GM03348 (cell line): ENCODE results near the gene SPESP1.
"Not testable (repeated sequence)": the region's sequence is repeated elsewhere in the genome, so short reads cannot be mapped to it uniquely, and the experiment has no call there.

Experiments used
- DNase-seq: peaks from one replicate; pipeline ENCODE4 v3.0.0; 2012; ENCODE audit warnings: low spot score

Gene SPESP1

DNA sequence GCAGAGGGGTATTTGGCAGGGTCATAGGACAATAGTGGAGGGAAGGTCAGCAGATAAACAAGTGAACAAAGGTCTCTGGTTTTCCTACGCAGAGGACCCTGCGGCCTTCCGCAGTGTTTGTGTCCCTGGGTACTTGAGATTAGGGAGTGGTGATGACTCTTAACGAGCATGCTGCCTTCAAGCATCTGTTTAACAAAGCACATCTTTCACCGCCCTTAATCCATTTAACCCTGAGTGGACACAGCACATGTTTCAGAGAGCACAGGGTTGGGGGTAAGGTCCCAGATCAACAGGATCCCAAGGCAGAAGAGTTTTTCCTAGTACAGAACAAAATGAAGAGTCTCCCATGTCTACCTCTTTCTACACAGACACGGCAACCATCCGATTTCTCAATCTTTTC lies 33.4 kb downstream of the SPESP1 start:
- not testable (repeated sequence) for DNase-seq

- no peak for DNase-seq
Observed at GRCh38 chr15:68966996-68967395, 36.7 kb downstream of the SPESP1 start.

DNA sequence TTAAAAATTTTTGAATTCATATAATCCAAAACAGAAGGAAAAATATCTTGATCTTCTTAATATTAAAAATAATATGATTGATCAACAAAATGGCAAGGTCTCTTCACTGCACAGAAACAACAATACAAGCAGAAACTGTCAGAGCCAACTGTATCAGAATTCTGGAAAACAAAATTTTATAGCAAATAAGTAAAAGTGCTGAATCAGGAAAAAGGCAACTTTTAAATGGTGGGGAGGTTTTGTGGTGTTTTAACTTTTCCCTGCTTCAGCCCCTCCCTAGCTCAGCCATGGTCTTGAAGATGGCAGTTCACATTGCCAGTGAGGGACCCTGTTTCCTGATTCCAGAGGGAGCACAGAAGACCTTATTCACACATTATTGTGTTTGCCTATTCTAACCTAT lies 37.6 kb downstream of the SPESP1 start:
- DNase-seq: no peak

DNA sequence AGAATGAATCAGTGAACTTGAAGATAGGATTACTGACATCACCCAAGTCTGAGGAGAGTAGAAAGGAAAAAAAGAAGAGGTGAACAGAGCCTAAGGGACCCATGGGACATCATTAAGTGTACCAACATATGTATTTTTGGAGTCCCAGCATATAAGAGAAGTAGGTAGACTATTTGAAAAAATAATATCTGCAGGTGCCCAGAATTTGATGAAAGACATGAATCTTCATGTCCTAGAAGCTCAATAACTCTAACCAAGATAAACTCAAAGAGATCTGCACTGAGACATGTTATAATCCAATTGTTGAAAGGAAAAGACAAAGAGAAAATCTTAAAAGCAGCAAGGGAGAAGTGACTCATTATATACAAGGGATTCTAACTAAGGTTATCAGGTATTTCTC lies 39.0 kb downstream of the SPESP1 start:
- DNase-seq: no peak

- no peak for DNase-seq
Observed at GRCh38 chr15:68972201-68973065, 42.1 kb downstream of the SPESP1 start.

DNA sequence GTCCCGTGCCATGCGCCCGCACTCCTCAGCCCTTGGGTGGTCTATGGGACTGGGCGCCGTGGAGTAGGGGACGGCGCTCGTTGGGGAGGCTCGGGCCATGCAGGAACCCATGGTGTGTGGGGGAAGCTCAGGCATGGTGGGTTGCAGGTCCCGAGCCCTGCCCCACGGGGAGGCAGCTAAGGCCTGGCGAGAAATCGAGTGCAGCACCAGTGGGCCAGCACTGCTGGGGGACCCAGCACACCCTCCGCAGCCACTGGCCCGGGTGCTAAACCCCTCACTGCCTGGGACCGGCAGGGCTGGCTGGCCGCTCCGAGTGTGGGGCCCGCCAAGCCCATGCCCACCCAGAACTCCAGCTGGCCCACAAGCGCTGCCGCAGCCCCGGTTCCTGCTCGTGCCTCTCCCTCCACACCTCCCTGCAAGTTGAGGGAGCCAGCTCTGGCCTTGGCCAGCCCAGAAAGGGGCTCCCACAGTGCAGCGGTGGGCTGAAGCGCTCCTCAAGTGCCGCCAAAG lies 45.4 kb downstream of the SPESP1 start:
- DNase-seq: not testable (repeated sequence)

DNA sequence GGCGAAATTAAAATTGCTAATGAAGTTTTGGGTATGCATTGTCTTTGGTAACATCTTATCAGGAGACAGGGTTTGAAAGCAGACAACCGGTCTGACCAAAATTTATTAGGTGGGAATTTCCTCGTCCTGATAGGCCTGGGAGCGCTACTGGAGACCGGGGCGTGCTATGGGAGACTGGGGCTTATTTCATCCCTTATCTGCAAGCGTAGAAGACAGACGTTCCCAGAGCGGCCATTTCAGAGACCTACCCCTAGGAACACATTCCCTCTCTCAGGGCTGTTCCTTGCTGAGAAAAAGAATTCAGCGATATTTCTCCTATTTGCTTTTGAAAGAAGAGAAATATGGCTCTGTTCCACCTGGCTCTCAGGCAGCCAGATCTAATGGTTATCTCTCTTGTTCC lies 47.1 kb downstream of the SPESP1 start:
- DNase-seq: not testable (repeated sequence)

DNA sequence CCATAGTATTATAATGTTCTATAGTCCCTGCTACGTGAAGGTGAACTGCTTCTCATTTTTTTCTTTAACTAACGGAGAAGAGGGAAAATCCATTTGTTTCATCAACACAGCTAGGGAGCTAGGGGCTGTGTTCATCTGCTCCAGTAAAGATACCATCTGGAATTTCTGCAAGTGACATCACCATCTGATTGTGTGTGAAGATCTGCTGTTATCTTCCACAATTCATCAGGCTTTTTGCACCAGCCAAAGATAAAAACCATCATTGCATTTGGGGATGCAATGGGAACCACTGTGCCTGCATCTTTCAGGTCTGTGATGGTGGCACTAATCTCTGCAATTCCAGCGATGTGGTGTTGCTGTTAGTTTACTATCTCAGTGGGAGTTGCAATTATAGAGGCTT lies 48.7 kb downstream of the SPESP1 start:
- no peak for DNase-seq

GRCh38 chr15:68979816-68980215 lies 49.5 kb downstream of the SPESP1 start:
- no peak for DNase-seq

GRCh38 chr15:68980786-68981185 lies 50.5 kb downstream of the SPESP1 start:
- no peak for DNase-seq

DNA sequence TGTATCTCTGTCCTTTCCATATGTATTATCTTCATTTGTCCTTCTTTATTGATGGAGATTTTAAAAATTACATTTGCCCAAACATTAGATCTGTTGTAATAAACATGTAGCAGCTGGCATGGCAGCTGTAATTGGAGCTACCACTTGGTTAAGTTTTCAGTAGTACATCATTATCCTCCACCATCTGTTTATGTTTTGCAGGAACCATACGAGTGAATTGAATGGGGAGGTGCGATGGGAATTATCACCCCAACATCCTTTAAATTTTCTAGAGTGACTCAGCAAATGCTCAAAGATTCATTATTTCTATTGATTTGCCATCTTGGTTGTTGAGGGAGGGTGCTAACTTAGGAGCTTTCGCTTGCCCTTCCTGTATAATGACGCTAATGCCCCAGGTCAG lies 51.6 kb downstream of the SPESP1 start:
- no peak for DNase-seq

GRCh38 chr15:68982976-68983563 lies 52.7 kb downstream of the SPESP1 start:
- no peak for DNase-seq

- no peak for DNase-seq
Observed at GRCh38 chr15:68983961-68984481, 53.7 kb downstream of the SPESP1 start.

- no peak for DNase-seq
Observed at GRCh38 chr15:68984586-68984985, 54.3 kb downstream of the SPESP1 start.

- no peak for DNase-seq
Observed at GRCh38 chr15:68985361-68985891, 55.1 kb downstream of the SPESP1 start.

- DNase-seq: no peak
Observed at GRCh38 chr15:68986322-68986721, 56.0 kb downstream of the SPESP1 start.

DNA sequence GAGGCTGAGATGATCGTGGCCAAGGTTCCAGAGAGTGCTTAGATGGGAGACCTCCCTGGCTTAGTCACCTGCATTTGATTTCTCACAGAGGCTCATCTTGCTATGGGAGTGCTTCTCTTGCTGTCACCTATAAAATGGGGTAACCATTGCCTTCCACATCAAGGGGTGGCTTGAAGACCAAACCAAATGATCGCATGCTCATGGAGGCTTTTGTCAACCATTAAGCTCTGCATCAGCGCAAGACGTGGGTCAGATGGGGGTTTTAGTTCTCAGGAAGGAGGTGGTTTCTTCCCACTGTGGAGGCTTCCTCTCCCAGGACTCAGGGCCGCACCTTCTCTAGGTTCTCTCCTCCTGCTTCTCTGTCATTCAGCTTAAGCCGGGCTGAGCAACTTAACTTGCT lies 56.8 kb downstream of the SPESP1 start:
- no peak for DNase-seq

DNA sequence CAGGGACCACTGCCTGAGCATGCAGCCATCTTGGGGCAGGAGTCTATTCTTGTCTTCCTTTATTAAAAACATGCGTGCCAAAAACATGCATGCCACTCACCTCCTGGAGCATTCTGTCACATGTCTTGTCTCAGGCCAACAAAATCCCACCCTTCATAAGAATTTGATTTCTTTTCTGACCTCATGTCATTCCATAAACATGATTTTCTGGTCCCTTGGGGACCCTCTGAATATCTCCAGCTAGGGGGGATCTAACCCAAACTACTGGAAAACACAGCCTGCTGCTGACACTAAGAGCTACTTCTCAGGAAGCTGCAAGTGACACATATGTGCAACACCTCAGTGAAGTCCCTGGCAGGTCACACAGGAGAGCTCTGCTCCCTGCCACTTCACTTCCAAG lies 57.4 kb downstream of the SPESP1 start:
- DNase-seq: no peak

DNA sequence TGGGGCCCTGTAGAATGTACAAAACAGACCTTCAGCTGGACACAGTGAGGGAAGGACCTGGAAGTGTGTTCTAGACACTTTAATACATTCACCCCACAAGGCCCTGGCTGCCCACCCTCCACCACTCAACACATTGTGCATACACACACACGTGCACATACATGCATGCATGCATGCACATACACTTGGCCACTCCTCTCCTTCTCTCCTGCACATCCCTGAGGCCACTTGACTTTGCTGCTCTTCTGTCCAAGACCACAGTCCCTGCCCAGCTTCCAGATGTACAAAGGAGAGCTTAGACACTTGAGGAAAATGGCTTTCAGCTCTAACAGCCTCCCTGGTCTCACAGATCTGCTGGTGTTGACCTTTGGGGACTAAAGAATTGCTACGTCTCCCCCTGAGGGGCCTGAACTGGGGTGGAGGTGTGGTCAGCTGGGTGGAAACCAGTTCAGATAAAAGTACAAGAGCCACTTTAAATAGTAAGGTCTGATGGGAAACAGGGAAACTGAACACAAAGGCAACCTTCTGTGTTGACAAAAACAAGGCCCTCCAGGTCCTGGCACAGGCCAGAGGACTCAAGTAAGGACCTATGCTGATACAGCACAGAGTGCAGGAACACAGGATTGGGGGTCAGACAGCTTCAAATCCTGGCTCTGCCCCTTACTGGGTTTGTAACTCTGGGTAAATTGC lies 59.4 kb downstream of the SPESP1 start:
- no peak for DNase-seq

DNA sequence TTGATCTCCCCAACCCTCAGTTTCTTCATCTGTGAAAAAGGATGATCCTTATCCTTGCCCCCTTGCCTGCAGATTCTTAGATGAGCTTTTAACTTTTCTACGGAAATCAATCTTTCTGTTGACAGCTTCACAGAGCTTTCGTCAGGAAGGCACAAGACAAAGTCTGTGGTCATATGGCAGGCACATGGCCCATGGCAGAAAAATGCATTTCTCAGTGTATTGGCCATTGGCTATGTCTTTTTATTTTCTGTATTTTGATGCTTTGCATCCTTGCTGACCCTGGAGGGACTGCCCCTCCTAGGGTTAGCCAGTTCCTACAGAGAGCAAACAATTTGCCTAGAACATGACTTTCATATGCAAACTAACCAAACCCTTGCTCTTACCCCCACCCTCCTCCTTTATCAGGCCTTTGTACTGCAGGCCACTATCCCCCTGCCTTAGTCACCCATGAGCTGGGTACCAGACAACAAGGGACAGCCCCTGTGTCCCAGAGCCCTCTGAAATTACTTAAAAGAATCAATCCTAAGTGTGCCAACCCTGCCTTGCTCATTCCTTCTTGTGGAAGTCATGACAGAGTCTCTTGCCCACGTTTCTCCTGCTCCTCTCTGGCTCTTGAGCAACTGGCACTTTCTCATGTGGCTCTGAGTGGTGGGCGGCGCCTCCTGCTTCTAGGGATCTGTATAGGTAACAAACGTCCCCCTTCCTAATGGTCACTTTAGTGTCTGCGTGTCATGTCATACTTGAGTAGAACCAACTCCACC lies 60.1 kb downstream of the SPESP1 start:
- no peak for DNase-seq

DNA sequence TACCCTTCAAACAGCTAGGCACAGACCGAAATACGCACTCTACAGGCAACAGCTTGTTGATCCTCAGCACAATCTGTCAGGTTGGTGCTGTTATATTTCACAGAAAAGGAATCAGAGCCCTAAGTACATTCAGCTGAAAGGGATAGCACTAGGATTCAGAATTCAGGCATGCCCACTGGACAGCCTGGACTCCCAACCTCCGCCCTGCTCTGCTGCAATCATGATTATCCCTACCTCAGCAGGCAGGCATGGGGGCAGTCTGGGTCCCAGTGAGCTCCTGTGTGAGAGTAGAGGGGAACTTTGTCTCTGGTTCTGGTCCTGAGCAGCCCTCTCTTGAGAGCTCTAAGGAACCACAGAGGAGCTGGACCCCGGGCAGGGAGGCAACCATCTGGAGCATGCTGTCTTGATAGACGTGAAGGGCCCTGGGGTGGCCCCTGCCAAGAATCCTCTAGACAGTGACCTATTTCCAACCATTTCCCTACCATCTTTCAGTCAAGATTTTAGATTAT lies 60.7 kb downstream of the SPESP1 start:
- no peak for DNase-seq
